HG03520 (cell line): Measurements from ENCODE around the gene ZNF846.
A peak's percentile ranks its signal among the peaks of the same experiment; 100 is the strongest.
"Not testable (repeated sequence)": the region's sequence is repeated elsewhere in the genome, so short reads cannot be mapped to it uniquely, and the experiment has no call there.

Experiments used
- ATAC-seq: cut with Tn5 transposase; IDR thresholded peaks from one replicate; pipeline ENCODE4 v1.9.1; 2021; ENCODE audit warnings: mild to moderate bottlenecking, moderate library complexity; ENCODE audit not compliant: unreplicated experiment

ZNF846 gene

DNA sequence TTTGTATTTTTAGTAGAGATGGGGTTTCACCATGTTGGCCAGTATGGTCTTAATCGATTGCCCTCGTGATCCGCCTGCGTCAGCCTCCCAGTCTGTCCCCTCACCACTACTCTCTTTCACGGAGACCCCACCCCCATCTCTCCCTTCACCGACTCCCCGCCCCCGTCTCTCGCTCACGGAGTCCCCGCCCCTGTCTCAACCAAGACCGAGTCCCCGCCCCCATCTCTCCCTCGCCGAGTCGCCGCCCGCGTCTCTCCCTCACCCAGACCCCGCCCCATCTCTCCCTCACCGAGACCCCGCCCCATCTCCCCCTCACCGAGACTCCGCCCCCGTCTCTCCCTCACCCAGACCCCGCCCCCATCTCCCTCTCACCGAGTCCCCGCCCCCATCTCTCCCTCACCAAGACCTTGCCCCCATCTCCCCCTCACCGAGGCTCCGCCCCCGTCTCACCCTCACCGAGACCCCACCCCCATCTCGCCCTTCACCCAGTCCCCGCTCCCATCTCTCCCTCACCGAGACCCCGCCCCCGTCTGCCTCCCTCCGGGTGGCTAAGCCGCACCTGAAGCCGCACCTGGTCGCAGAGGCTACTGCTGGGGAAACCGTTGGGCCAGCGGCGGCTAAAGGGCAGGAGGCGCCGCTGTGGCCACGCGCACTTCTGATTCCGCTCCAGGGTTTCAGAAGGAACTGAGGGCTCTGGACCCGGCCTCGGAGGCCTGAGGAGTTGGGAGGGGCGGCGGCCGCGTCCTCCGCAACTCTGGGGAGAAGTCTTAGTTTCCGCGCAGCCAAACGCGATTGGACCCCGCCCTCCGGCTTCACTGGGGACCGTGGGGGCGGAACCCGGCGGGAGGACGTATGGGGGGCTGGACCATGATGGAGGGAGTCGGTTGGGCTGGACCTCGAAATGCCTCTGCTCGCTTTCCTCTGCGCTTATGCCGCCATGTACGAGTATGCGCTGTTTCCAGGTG, 17.1 kb upstream of the ZNF846 start:
- peak; percentile 63 for ATAC-seq

DNA sequence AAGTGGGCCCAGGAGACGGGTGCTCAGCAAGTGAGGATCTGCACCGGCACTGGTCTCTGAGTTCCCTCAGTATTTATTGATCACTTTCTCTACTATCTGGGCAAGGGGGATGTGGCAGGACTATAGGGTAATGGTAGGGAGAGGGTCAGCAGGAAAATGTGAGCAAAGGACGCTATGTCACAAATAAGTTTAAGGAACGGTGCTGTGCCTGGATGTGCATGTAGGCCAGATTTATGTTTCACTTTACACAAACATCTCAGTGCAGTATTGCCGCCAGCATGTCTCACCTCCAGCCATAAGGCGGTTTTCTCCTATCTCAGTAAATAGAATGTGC, 15.6 kb upstream of the ZNF846 start:
- not testable (repeated sequence) for ATAC-seq

DNA sequence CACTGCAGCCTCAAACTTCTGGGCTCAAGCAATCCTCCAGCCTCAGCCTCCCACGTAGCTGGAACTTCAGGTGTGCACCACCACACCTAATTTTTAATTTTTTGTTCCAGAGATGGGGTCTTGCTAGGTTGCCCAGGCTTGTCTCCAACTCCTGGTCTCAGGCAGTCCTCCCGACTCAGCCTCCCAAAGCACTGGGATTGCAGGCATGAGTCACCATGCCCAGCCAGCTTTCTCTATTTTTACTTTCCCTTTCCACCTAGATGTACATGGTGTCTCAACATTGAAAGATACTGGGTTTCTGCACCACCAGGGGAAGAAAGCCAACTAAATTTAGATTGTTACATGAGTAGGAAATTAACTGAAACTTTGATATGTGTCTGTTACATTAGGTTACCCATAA, 13.8 kb upstream of the ZNF846 start:
- ATAC-seq = no peak

DNA sequence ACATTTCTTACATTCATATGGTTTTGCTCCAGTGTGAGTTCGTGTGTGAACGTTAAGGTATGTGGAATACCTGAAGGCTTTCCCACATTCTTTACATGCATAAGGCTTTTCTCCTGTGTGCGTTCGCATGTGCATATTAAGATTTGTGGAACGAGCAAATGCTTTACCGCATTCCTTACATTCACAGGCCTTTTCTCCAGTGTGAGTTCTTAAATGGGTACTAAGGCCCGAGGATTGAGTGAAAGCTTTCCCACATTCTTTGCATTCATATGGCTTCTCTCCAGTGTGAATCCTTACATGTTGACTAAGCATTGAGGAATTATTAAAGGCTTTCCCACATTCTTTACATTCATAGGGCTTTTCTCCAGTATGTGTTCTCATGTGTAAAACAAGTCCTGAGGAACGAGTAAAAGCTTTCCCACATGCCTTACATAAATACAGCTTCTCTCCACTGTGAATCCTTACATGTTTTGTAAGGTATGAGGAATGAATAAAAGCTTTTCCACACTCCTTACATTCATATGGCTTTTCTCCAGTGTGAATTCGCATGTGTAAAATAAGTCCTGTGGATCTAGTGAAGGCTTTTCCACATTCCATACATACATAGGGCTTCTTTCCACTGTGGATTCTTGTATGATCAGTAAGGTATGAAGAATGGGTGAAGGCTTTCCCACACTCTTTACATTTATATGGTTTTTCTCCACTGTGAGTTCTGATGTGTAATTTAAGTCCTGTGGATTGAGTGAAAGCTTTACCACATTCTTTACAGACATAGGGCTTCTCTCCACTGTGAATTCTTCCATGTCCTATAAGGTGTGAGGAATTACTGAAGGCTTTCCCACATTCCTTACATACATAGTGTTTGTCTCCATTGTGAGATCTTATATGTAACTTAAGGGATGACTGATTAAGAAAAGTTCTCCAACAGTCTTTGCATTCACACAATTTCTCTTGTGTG, 10.7 kb downstream of the ZNF846 start:
- no peak for ATAC-seq

DNA sequence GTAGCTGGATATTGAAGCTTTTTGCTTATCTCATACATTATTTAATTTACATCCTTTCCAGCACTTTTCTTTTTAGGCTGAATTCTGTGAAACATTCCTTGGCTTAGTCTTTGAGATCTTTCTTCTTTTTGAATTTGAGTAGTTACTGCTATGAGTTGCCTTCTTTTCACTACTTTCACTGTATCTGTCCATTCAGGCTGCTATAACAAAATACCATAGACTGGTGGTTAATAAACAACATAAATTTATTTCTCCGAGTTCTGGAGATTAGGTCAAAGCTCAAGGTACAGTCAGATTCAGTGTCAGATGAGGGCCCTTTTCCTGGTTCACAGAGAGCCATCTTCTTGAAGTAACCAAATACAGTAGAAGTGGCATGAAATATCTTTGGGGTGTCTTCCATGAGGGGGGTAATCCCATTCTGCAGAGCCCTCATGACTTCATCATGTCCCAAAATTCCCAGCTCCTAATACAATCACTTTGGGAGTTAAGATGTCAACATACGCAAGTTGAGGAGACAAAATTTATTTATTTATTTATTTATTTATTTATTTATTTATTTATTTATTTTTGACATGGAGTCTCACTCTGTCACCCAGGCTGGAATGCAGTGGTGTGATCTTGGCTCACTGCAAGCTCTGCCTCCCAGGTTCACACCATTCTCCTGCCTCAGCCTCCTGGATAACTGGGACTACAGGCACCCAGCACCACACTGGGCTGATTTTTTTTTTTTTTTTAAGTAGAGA, 15.7 kb downstream of the ZNF846 start:
- no peak for ATAC-seq

DNA sequence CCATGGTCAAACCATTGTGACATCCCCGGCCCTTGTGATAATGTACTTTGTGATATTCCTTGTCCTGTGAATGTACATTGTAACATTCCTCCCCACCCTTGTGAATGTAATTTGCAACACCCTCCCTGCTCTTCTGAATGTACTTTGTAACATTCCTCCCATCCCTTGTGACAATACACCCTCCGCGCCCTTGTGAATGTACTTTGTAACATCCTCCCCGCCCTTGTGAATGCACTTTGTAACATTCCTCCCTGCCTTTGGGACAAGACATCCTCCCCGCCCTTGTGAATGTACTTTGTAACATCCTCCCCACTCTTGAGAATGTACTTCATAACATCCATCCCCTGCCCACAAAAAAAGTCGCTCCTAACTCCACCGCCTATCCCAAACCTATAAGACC, 17.1 kb downstream of the ZNF846 start:
- no peak for ATAC-seq

DNA sequence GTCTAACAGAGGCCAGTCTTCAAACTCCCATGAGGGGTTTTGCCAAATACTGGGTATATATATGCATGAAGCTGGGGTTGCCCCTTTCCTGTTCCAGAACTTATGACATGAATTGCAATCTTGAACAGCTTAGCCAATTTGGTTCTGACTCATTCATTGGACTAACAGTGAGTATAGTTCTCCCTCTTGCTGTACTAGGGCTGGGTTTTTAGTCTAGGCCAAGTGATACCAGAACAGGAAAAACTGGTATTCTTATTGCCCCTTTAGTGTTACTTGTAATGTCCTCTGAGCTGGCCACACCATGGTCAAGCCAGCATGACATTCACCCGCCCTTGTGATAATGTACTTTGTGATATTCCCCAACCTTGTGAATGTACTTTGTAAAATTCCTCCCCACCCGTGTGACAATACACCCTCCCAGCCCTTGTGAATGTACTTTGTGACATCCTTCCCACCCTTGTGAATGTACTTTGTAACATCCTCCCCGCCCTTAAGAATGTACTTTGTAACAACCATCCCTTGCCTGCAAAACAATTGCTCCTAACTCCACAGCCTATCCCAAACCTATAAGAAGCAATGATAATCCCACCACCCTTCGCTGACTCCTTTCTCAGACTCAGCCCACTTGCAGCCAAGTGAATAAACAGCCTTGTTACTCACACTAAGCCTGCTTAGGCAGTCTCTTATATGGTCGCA, 26.9 kb downstream of the ZNF846 start:
- no peak for ATAC-seq

DNA sequence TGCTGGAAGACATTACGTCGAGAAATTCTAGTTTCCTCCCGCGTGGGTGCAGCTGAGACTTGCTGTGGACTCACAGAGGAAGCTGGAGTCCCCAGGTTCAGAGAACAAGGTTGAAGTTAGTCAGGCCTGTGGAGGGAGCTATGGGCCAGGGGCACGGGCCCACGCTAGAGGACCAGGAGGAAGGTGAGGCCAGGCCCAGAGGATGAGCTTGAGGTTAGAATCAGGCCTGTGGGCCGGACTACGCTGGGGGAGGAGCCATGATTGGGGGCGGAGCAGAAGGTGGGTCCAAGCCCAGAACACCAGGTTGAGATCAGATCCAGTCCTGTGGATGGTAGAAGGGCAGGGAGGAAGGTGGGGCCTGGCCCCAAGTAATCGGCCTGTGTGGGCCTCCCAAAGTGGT, 32.6 kb downstream of the ZNF846 start:
- ATAC-seq = no peak

DNA sequence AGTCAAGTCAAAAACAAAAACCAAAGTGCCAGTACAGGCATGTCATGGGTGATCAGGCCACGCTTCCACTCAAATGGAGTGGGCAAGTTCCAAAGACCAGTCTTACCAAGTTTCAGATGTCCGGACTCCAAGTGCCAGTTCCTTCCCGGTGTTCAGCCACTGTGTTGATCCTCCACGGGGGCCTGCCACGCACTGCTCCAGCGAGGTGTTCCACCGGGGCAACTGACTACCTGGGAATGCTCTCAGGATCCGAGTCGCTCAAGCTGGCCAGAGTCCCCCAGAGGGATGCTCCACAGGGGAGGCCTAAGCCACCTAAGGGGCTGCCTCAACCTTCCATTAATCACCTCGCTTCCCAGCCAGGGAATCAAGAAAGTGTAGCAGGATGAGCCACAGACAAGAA, 38.5 kb downstream of the ZNF846 start:
- not testable (repeated sequence) for ATAC-seq

DNA sequence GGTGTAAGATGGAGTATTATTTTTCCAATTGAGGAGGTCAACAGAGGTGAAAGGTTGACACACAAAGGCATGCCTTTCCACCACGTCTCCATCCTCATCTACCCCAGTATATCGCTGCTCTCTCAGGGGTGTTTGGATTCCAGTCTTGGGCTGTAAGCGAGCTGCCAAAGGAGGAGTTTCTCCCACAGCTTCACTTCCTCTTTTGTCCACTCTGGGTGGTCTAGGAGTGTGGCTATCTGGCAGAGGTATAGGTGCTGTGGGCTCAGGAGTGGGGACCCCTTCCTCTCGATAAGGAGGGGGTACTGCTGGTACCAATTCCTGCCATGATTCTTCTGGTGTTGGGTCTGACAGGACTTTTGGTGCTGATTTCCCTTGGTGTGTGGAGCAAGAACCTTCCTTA, 39.4 kb downstream of the ZNF846 start:
- ATAC-seq = no peak

DNA sequence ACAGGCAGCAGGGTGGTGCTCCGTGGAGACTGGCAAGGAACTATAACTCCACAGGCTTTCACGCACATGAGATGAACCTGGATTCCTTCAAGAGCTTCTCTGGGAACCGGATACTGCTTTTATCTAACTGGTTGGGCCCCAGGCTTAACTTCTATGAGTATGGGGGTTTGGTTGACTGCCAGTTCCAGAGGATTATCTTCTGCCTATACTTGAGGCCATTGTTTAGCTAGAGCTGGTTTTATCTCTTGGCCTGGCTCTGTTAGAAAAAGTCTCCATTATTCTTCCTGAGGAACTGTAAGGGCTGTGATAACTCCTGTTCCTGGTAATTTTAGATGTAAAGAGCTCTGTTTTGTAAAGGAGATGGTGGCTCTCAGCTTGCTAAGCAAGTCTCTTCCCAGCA, 40.9 kb downstream of the ZNF846 start:
- no peak for ATAC-seq

DNA sequence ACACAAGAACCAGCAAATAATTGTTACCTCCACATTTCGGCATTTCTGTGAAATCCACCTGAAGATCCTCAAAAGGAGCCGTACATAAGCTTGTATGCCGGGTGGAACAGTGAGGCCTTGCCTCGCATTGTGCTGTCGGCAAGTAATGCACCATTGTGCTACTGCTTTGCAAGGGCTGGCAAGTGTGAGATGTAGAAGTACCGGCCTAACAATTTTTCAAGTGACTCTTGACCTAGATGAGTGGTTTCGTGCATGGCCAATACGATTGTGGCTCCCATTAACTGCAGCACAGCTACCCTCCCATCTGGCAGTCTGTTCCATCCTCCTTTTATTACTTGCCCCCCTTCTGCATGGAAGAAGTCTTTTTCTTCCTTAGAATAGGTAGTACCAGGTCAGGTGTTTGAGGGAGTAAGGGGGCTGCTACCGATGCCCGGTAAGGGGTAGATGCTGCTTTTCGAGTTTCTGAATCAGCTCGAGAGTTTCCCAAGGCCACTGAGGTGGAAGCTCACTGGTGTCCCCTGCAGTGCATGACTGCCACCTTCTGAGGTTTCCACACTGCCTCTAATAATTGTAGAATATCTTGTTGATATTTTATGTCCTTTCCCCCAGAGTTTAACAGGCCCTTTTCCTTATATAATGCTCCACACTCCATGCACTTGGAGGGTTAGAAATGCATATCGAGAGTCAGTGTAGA, 42.9 kb downstream of the ZNF846 start:
- ATAC-seq = not testable (repeated sequence)

DNA sequence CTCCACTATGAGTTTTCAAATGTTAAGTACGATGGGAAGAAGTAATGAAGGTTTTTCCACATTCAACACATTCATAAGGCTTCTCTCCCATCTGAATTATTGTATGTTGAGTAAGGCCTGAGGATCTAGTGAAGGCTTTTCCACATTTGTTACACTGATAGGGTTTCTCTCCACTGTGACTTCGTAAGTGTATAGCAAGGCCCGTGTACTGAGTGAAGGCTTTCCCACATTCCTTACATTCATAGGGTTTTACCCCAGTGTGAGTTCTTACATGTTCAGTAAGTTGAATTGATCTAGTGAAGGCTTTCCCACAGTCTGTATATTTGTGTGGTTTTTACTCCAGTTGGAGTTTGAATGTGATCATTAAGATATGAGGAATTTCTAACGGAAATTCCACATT, 44.4 kb downstream of the ZNF846 start:
- no peak for ATAC-seq

DNA sequence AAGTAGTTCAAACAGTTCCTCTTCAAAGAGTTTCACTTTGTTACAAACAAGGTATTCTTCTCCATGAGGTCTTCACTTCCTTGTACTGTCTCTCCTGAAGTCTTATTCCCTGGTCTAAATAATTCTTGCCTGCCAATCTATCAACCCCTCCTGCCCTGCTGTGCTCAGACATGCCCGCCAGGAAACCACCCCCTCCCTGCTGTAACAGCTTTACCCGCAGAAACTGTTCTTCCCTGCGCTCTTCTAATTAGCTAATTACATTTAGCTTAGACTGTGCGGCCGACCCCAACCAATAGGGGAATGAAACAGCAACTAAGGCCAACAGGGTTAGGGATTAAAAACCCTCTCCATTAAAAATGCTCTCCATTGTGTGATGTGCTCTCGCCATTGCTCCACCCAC, 46.7 kb downstream of the ZNF846 start:
- no peak for ATAC-seq

DNA sequence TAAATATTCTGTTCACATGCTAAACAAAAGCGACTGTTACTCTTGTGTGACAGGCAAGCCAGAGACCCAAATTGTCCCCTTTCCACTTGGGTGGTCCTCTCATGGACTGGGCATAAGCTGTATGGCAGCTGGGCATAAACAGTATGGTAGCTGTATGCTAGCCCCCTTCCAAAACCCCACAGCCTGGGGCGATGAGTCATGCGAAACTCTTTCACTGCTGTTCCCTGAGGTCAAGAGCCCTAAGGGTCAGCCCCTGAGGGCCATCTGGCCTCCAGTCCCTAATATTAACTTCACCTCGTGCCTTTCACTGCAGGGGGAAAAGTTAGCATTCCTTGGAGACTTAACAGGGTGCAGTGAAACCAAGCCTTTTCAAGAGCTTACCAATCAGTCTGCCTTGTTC, 48.0 kb downstream of the ZNF846 start:
- no peak for ATAC-seq

DNA sequence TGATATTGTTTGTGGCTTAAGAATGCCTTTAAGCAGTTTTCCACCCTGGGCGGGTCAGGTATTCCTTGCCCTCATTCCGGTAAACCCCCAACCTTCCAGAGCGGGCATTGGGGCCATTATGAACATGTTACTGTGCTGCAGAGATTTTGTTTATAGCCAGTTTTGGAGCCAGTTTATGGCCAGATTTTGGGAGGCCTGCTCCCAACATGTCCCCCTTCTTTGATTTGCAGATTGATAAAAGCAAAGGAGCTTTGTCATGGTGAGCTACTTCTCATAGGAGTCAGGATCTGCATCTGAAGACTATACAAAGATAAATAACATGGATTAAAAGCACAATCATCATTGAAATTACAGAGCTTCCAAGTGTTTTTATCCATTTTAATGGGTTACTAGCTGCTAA, 56.7 kb downstream of the ZNF846 start:
- ATAC-seq = no peak

DNA sequence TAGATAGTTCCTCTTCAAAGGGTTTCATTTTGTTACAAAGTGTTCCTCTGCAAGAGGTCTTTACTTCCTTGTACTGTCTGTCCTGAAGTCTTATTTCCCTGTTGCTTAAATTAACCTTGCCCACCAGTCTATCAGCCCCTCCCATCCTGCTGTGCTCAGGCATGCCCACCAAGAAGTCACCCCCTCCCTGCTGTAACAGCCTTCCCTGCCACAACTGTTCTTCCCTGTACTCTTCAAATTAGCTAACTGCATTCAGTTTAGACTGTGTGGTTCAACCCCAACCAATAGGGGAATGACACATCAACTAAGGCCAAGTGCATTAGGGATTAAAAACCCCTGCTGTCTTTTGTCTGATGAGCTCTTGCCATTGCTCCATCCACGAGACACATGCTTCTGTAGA, 59.2 kb downstream of the ZNF846 start:
- no peak for ATAC-seq

DNA sequence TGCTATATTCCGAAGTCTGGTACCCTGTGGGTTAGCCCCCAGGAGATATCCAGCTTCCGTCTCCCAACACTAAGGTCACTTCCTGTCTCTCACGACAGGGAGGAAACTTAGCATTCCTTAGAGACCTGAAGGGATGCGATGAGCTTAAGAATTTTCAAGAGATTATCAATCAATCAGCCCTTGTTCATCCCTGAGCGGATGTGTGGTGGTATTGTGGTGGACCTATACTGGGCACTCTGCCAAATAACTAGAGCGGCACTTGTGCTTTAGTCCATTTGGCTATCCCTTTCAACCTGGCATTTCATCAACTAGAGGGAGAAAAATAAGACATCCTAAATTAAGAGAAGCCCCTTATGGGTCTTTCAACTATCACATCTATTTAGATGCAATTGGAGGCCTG, 62.7 kb downstream of the ZNF846 start:
- ATAC-seq = no peak

DNA sequence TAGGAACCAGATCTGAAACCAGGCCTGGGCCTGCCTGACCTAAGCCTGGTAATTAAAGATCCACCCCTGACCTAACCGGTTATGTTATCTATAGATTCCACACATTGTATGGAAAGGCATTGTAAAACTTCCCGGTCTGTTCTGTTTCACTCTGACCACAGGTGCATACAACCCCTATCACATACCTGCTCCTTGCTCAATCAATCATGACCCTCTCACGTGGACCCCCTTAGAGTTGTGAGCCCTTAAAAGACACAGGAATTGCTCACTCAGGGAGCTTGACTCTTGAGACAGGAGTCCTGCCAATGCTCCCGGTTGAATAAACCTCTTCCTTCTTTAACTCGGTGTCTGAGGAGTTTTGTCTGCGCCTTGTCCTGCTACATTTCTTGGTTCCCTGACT, 66.4 kb downstream of the ZNF846 start:
- ATAC-seq = no peak
